GM10266 (cell line): ENCODE results near the gene CRYZL1.

Experiments
- DNase-seq: peaks from one replicate; pipeline ENCODE4 v3.0.0; 2012; ENCODE audit errors: extremely low spot score
- CTCF ChIP-seq: IDR thresholded peaks from 2 replicates; pipeline ENCODE4 v1.5.1; 2012; ENCODE audit warnings: mild to moderate bottlenecking, low read depth; ENCODE audit not compliant: control insufficient read depth, insufficient read depth; ENCODE audit errors: missing control alignments

Gene CRYZL1

GRCh38 chr21:33654412-33654811, 12.9 kb upstream of the CRYZL1 start:
- TF ChIP-seq CTCF = no peak
- no peak for DNase-seq

- no peak for DNase-seq
- no peak for TF ChIP-seq CTCF
These were observed 10.6 kb upstream of the CRYZL1 start for GRCh38 chr21:33651965-33652680.

GRCh38 chr21:33650929-33651509, 9.5 kb upstream of the CRYZL1 start:
- TF ChIP-seq CTCF = no peak
- no peak for DNase-seq

- TF ChIP-seq CTCF = no peak
- no peak for DNase-seq
These were observed 8.7 kb upstream of the CRYZL1 start for GRCh38 chr21:33650230-33650629.

GRCh38 chr21:33648555-33648954, 7.0 kb upstream of the CRYZL1 start:
- DNase-seq = no peak
- no peak for TF ChIP-seq CTCF

- DNase-seq = no peak
- TF ChIP-seq CTCF = no peak
These were observed 6.0 kb upstream of the CRYZL1 start for GRCh38 chr21:33647587-33647986.

- no peak for TF ChIP-seq CTCF
- no peak for DNase-seq
These were observed 4.2 kb upstream of the CRYZL1 start for GRCh38 chr21:33645730-33646129.
